ENCODE measurements around the gene PTPRCAP. TPM values are rescaled to one million over a fixed set of nuclear protein-coding genes. Genes with fewer than 3 reads are reported as not detected.

PTPRCAP gene
- total and polyA plus RNA-seq, 10 of the 15 experiments (the other 5 are each of a cell fraction or from before 2014, with no cell fraction given): 4.7 to 266 (median 125) TPM

- TF ChIP-seq CHD1 (IDR thresholded peaks at IDR 0.05; ENCODE audit: low read depth, low read length) (peak; percentile 37; the same call in 1 of the 2 replicates), CTCF (IDR thresholded peaks at IDR 0.05 in 2 of 3, conservative IDR thresholded peaks at IDR 0.05 in 1 of 3; ENCODE audit: control insufficient read depth in 2 of 3, extremely low read depth in 1 of 3, insufficient read depth in 1 of 3, low read depth in 3 of 3, low read length in 3 of 3) (peak in 1 of 3 experiments; percentile 28; a peak in 1 of 6 replicates), HDGF (IDR thresholded peaks at IDR 0.05) (peak; percentile 70; the same call in 1 of the 2 replicates), MLLT1 (IDR thresholded peaks at IDR 0.05) (peak; percentile 57), ZNF384 (IDR thresholded peaks at IDR 0.05; ENCODE audit: borderline replicate concordance, low read depth, low read length) (no peak)
These were observed 848 bp upstream of the PTPRCAP start (continued) for GRCh38 chr11:67438158-67438902.

- intact Hi-C loops (cut with micrococcal nuclease; ENCODE audit: unreplicated experiment): loop anchor here (2.0 to 5.0 kb wide), 4 partner anchors 31 to 69 kb away; partner anchors contain the start of genes PPP1CA, TBC1D10C and TMEM134
- in situ Hi-C loops (cut with MboI): no loop called here
These were observed 301 bp upstream of the PTPRCAP start for GRCh38 chr11:67437809-67438157.

More at GRCh38 chr11:67437809-67438157, 301 bp upstream of the PTPRCAP start:
- H2AFZ ChIP-seq (ENCODE audit: control insufficient read depth, low read depth, low read length): no peak overlapping the region
- H3K9me3 ChIP-seq (replicated peaks; ENCODE audit: control insufficient read depth, insufficient read depth, low read length): no peaks in the 10 kb centered on the region
- peaks cover 36% of the 10 kb centered on the region for H3K4me1 ChIP-seq (ENCODE audit: control insufficient read depth, insufficient read depth, low read length)
- H3K27ac ChIP-seq (ENCODE audit: control insufficient read depth, insufficient read depth): peak overlapping the region; percentile 99
- H3K27me3 ChIP-seq (replicated peaks in 1 of 2; ENCODE audit: control insufficient read depth in 2 of 2, insufficient read depth in 2 of 2, low read length in 1 of 2): no peaks in the 10 kb centered on the region
- SMC1A ChIA-PET (ENCODE audit: uncharacterized antibody, unreplicated experiment): interaction anchor here (0.7 to 4.2 kb wide), 13 partner anchors 10 to 197 kb away, joined by 3 to 46 read pairs (median 8); partner anchors contain the start of genes AIP, PITPNM1, PPP1CA and RAD9A
- no peaks in the 10 kb centered on the region for H4K20me1 ChIP-seq (ENCODE audit: control insufficient read depth, insufficient read depth)
- peak overlapping the region; percentile 86 for H3K4me2 ChIP-seq (ENCODE audit: control insufficient read depth, insufficient read depth)
- H3K4me3 ChIP-seq: peak overlapping the region; percentile 90
- peak; percentile 31 for FAIRE-seq
- no peak for ATAC-seq
- peaks cover 57% of the 10 kb centered on the region for H3K79me2 ChIP-seq (ENCODE audit: control insufficient read depth, insufficient read depth, low read length)
- POLR2A ChIA-PET: interaction anchor here (0.6 to 4.7 kb wide), 18 partner anchors 9 to 191 kb away, joined by 3 to 95 read pairs (median 6); partner anchors contain the start of genes AIP, CDK2AP2, GRK2 and NUDT8
- 3% methylated on average over 3 of the region's 3 CpGs for WGBS (ENCODE audit: insufficient coverage, insufficient replicate concordance, low lambda C conversion rate, missing lambda C conversion rate)
- BruUV-seq (replicated peaks): no TSS peak
- RAD21 ChIA-PET (ENCODE audit: unreplicated experiment): interaction anchor here (0.6 to 7.2 kb wide), 19 partner anchors 10 to 192 kb away, joined by 3 to 112 read pairs (median 7); partner anchors contain the start of genes AIP, NUDT8, PITPNM1 and POLD4
- CTCF ChIA-PET: interaction anchor here (0.8 to 4.3 kb wide), 16 partner anchors 9 to 141 kb away, joined by 3 to 53 read pairs (median 4); partner anchors contain the start of genes CDK2AP2, PPP1CA, RPS6KB2 and TBC1D10C
- TF ChIP-seq POLR2AphosphoS5 (IDR thresholded peaks at IDR 0.05; ENCODE audit: low read length) (peak; percentile 15; the same call in 1 of the 2 replicates), RFX5 (IDR thresholded peaks at IDR 0.05; ENCODE audit: low read depth, low read length) (peak; percentile 67; the same call in 1 of the 2 replicates), ZBTB40 (IDR thresholded peaks at IDR 0.05; ENCODE audit: borderline replicate concordance) (no peak), MXI1 (IDR thresholded peaks at IDR 0.05; ENCODE audit: low read depth, low read length) (0 out of 2 replicates have a peak, but pooled peaks have one; percentile 11)
- H3K36me3 ChIP-seq (ENCODE audit: control insufficient read depth in 2 of 2, insufficient read depth in 2 of 2, low read length in 1 of 2): peaks cover 6 to 21% of the 10 kb centered on the region in 2 experiments; a peak in 3 of 4 replicates
- peak overlapping the region; percentile 99 for H3K9ac ChIP-seq (ENCODE audit: control insufficient read depth, insufficient read depth, low read length)
- DNase-seq (ENCODE audit: low read depth, low spot score): no peak

All from GM12878 (cell line).